H9 (cell line): ENCODE measurements around the gene OR1L6. TPM values are rescaled to one million over a fixed set of nuclear protein-coding genes. Genes with fewer than 3 reads are reported as not detected.

ENCODE experiments used
- DNase-seq: peaks from one replicate; pipeline ENCODE4 v3.0.0-alpha.2; 2017
- H2AFZ ChIP-seq: one replicate; pipeline ENCODE4 v1.6.1; 2013; ENCODE audit warnings: mild to moderate bottlenecking, low read length, control low read depth, moderate library complexity
- H2AK5ac ChIP-seq: 2 replicates; pipeline ENCODE4 v1.6.1; 2013; ENCODE audit warnings: low read length, control low read depth, mixed read lengths; ENCODE audit not compliant: insufficient read length
- H2BK120ac ChIP-seq: one replicate; pipeline ENCODE4 v1.6.1; 2013; ENCODE audit warnings: low read depth, mild to moderate bottlenecking, low read length, control low read depth, inconsistent platforms; ENCODE audit not compliant: poor library complexity, severe bottlenecking
- H2BK12ac ChIP-seq: 2 replicates; pipeline ENCODE4 v1.6.1; 2013; ENCODE audit warnings: low read length, control low read depth, mixed read lengths, low read depth; ENCODE audit not compliant: insufficient read length
- H2BK15ac ChIP-seq: 2 replicates; pipeline ENCODE4 v1.6.1; 2013; ENCODE audit warnings: low read depth, low read length, control low read depth
- H2BK20ac ChIP-seq: one replicate; pipeline ENCODE4 v1.6.1; 2013; ENCODE audit warnings: low read depth, mild to moderate bottlenecking, low read length, control low read depth, inconsistent platforms; ENCODE audit not compliant: poor library complexity, severe bottlenecking
- H2BK5ac ChIP-seq: 2 replicates; pipeline ENCODE4 v1.6.1; 2013; ENCODE audit warnings: low read length, control low read depth, mixed read lengths; ENCODE audit not compliant: insufficient read length
- H3K14ac ChIP-seq: 2 replicates; pipeline ENCODE4 v1.6.1; 2013; ENCODE audit warnings: low read length, control low read depth; ENCODE audit not compliant: insufficient read depth
- H3K18ac ChIP-seq: 2 replicates; pipeline ENCODE4 v1.6.1; 2013; ENCODE audit warnings: low read depth, mild to moderate bottlenecking, mixed read lengths, low read length, control low read depth; ENCODE audit not compliant: insufficient read length
- H3K23ac ChIP-seq: 2 replicates; pipeline ENCODE4 v1.6.1; 2013; ENCODE audit warnings: low read length, control low read depth, mixed read lengths, low read depth; ENCODE audit not compliant: insufficient read length
- H3K23me2 ChIP-seq: 2 replicates; pipeline ENCODE4 v1.6.1; 2013; ENCODE audit warnings: low read depth, mild to moderate bottlenecking, mixed read lengths, low read length, control low read depth; ENCODE audit not compliant: insufficient read length, poor library complexity, severe bottlenecking
- H3K27ac ChIP-seq: 2 replicates; pipeline ENCODE4 v1.5.1; 2013; ENCODE audit warnings: low read length, control low read depth, mixed read lengths, low read depth; ENCODE audit not compliant: insufficient read length
- H3K27me3 ChIP-seq: 2 replicates; pipeline ENCODE4 v1.6.1; 2013; ENCODE audit warnings: low read length, control low read depth, inconsistent platforms; ENCODE audit not compliant: insufficient read depth
- H3K4ac ChIP-seq: 2 replicates; pipeline ENCODE4 v1.6.1; 2013; ENCODE audit warnings: low read depth, mild to moderate bottlenecking, control low read depth, inconsistent platforms, low read length, moderate library complexity
- H3K4me1 ChIP-seq: 2 replicates; pipeline ENCODE4 v1.6.1; 2013; ENCODE audit warnings: low read length, control low read depth, inconsistent platforms; ENCODE audit not compliant: insufficient read depth
- H3K4me2 ChIP-seq: 2 replicates; pipeline ENCODE4 v1.6.1; 2013; ENCODE audit warnings: low read length, control low read depth, mixed read lengths; ENCODE audit not compliant: insufficient read length, insufficient read depth
- H3K56ac ChIP-seq: 2 replicates; pipeline ENCODE4 v1.6.1; 2013; ENCODE audit warnings: low read depth, mild to moderate bottlenecking, mixed read lengths, low read length, control low read depth; ENCODE audit not compliant: insufficient read length
- H3K79me1 ChIP-seq: 2 replicates; pipeline ENCODE4 v1.6.1; 2013; ENCODE audit warnings: low read depth, mild to moderate bottlenecking, moderate library complexity, low read length, control low read depth, inconsistent platforms; ENCODE audit not compliant: insufficient read depth, poor library complexity, severe bottlenecking
- H3K79me2 ChIP-seq: 2 replicates; pipeline ENCODE4 v1.6.1; 2013; ENCODE audit warnings: low read length, control low read depth, inconsistent platforms; ENCODE audit not compliant: insufficient read depth
- H3K9ac ChIP-seq: 2 replicates; pipeline ENCODE4 v1.6.1; 2013; ENCODE audit warnings: low read length, control low read depth, mixed read lengths; ENCODE audit not compliant: insufficient read length; ENCODE audit errors: extremely low read depth
- H3K9me3 ChIP-seq: one replicate; pipeline ENCODE4 v1.6.1; 2013; ENCODE audit warnings: low read depth, low read length, inconsistent platforms; ENCODE audit not compliant: control insufficient read depth
- H3T11ph ChIP-seq: one replicate; pipeline ENCODE4 v1.6.1; 2013; ENCODE audit warnings: mild to moderate bottlenecking, low read length, control low read depth, inconsistent platforms
- H4K20me1 ChIP-seq: one replicate; pipeline ENCODE4 v1.6.1; 2013; ENCODE audit not compliant: control insufficient read depth, insufficient read length, insufficient read depth
- H4K5ac ChIP-seq: 2 replicates; pipeline ENCODE4 v1.6.1; 2013; ENCODE audit warnings: low read depth, mild to moderate bottlenecking, mixed read lengths, low read length, control low read depth; ENCODE audit not compliant: insufficient read length
- H4K8ac ChIP-seq: replicated peaks from 2 replicates; pipeline ENCODE4 v1.6.1; 2013; ENCODE audit warnings: low read length, control low read depth, mixed read lengths, low read depth; ENCODE audit not compliant: insufficient read length
- H4K91ac ChIP-seq: 2 replicates; pipeline ENCODE4 v1.6.1; 2013; ENCODE audit warnings: low read depth, mild to moderate bottlenecking, moderate library complexity, mixed read lengths, low read length, control low read depth; ENCODE audit not compliant: insufficient read length
- H3K27ac Mint-ChIP-seq, 3 experiments: 2 replicates in 2 of 3; 3 replicates in 1 of 3; pipeline ENCODE4 v1.8.0; 2020 to 2021; ENCODE audit warnings: mixed read lengths in 3 of 3, mild to moderate bottlenecking in 1 of 3, moderate library complexity in 1 of 3
- H3K27me3 Mint-ChIP-seq: 2 replicates; pipeline ENCODE4 v1.8.0; 2021; ENCODE audit warnings: low read depth, mild to moderate bottlenecking, moderate library complexity, mixed read lengths
- H3K36me3 Mint-ChIP-seq, 3 experiments: 2 replicates in 2 of 3; 3 replicates in 1 of 3; pipeline ENCODE4 v1.8.0; 2020 to 2021; ENCODE audit warnings: low read depth in 3 of 3, mixed read lengths in 3 of 3; ENCODE audit not compliant: insufficient read depth in 1 of 3
- H3K4me1 Mint-ChIP-seq, 2 experiments: 2 replicates each; pipeline ENCODE4 v1.8.0; 2020; ENCODE audit warnings: mixed read lengths in 2 of 2
- H3K4me3 Mint-ChIP-seq, 2 experiments: 2 replicates in 1 of 2; 3 replicates in 1 of 2; pipeline ENCODE4 v1.8.0; 2020 to 2021; ENCODE audit warnings: mild to moderate bottlenecking in 2 of 2, mixed read lengths in 2 of 2, moderate library complexity in 1 of 2
- H3K9me3 Mint-ChIP-seq, 2 experiments: 2 replicates in 1 of 2; 3 replicates in 1 of 2; pipeline ENCODE4 v1.8.0; 2020; ENCODE audit warnings: mild to moderate bottlenecking in 2 of 2, mixed read lengths in 2 of 2, moderate library complexity in 1 of 2
- WGBS: extraction: QIAGEN DNeasy Blood & Tissue Kit; methylation state at CpG from one replicate; pipeline ENCODE4 v1.1.7; 2013; ENCODE audit warnings: missing lambda C conversion rate, low lambda C conversion rate, mixed read lengths; ENCODE audit not compliant: insufficient read length; ENCODE audit errors: extremely low coverage; 5-methylcytosine and 5-hydroxymethylcytosine counted together
- total RNA-seq: library from RNA; stranded (reverse); gene quantifications from 2 replicates; pipeline ENCODE4 v1.2.1, GENCODE V29; 2021
- TF ChIP-seq, protein P1 (sequence below): fragments of 200-600 bp; sonication (generic); conservative IDR thresholded peaks from 3 replicates; pipeline ENCODE4 v1.8.0; 2021; ENCODE audit warnings: antibody characterized with exemption, mild to moderate bottlenecking

The OR1L6 gene
- total RNA-seq, 1 experiment from 2014 or later, result not detected

DNA sequence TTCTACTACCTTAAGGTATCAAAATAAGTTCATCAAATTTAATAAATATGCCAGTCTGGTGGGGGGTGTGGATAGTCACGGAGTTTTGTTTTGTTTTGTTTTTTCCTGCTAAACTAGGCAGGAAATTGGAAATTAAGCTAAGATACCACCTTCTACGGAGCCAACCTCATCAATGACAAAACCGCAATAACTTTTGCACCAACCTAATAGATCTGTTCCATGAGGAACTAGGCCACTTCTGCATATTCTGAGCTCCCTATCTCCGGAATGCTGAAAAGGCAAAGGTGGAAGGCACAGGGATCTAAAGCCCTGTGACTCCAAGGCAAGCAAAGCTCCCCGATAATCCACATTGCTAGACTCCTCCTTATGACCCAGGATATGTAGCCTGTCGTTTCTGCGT is 24.1 kb upstream of the OR1L6 start:
- H3K27me3 Mint-ChIP-seq, result no peaks in the 10 kb centered on the region
- H3K23ac ChIP-seq, result no peak overlapping the region
- no CpG with 5 or more reads among the region's 7 CpGs for WGBS

More for the DNA sequence above, 24.1 kb upstream of the OR1L6 start:
- H3K23me2 ChIP-seq, result no peaks in the 10 kb centered on the region
- H3K79me2 ChIP-seq, result no peaks in the 10 kb centered on the region
- no peak overlapping the region for H4K5ac ChIP-seq
- Mint-ChIP-seq H3K36me3 (peaks cover 0 to 15% (median 2%) of the 10 kb centered on the region in 3 experiments; a peak in 4 of 7 replicates), H3K9me3 (peaks cover 71 to 76% of the 10 kb centered on the region in 2 experiments), H3K27ac (no peak overlapping the region), H3K4me3 (no peak overlapping the region), H3K4me1 (no peaks in the 10 kb centered on the region)
- H3K79me1 ChIP-seq, result no peaks in the 10 kb centered on the region
- H3K27ac ChIP-seq, result no peak overlapping the region
- no peak overlapping the region for H2BK15ac ChIP-seq
- no peak overlapping the region for H4K8ac ChIP-seq
- no peaks in the 10 kb centered on the region for H3K4me1 ChIP-seq
- DNase-seq, result no peak
- no peak overlapping the region for H4K91ac ChIP-seq
- H2BK120ac ChIP-seq, result no peak overlapping the region
- H2BK12ac ChIP-seq, result no peak overlapping the region
- H2BK20ac ChIP-seq, result no peak overlapping the region
- no peak overlapping the region for H3K9ac ChIP-seq
- no peak overlapping the region for H2AK5ac ChIP-seq
- H2BK5ac ChIP-seq, result no peak overlapping the region
- H3K4ac ChIP-seq, result no peak overlapping the region
- no peak overlapping the region for H3T11ph ChIP-seq
- no peak overlapping the region for H3K14ac ChIP-seq
- no peaks in the 10 kb centered on the region for H4K20me1 ChIP-seq
- H3K4me2 ChIP-seq, result no peak overlapping the region
- H3K18ac ChIP-seq, result no peak overlapping the region
- no peaks in the 10 kb centered on the region for H3K27me3 ChIP-seq
- no peak overlapping the region for H2AFZ ChIP-seq
- H3K56ac ChIP-seq, result no peak overlapping the region
- TF ChIP-seq, protein P1, sequence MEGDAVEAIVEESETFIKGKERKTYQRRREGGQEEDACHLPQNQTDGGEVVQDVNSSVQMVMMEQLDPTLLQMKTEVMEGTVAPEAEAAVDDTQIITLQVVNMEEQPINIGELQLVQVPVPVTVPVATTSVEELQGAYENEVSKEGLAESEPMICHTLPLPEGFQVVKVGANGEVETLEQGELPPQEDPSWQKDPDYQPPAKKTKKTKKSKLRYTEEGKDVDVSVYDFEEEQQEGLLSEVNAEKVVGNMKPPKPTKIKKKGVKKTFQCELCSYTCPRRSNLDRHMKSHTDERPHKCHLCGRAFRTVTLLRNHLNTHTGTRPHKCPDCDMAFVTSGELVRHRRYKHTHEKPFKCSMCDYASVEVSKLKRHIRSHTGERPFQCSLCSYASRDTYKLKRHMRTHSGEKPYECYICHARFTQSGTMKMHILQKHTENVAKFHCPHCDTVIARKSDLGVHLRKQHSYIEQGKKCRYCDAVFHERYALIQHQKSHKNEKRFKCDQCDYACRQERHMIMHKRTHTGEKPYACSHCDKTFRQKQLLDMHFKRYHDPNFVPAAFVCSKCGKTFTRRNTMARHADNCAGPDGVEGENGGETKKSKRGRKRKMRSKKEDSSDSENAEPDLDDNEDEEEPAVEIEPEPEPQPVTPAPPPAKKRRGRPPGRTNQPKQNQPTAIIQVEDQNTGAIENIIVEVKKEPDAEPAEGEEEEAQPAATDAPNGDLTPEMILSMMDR, result no peak
- H3K9me3 ChIP-seq, result peaks cover 58% of the 10 kb centered on the region
